GM19328 (cell line): Measurements from ENCODE around the gene LRIG2.
"Not testable (repeated sequence)": the region's sequence is repeated elsewhere in the genome, so short reads cannot be mapped to it uniquely, and the experiment has no call there.

Experiments used
- ATAC-seq: cut with Tn5 transposase; IDR thresholded peaks from one replicate; pipeline ENCODE4 v1.9.1; 2021; ENCODE audit warnings: mild to moderate bottlenecking, moderate library complexity; ENCODE audit not compliant: unreplicated experiment

The LRIG2 gene

GRCh38 chr1:113057006-113057405, 16.0 kb upstream of the LRIG2 start:
- ATAC-seq: no peak

GRCh38 chr1:113058941-113059706, 13.9 kb upstream of the LRIG2 start:
- ATAC-seq: no peak

DNA sequence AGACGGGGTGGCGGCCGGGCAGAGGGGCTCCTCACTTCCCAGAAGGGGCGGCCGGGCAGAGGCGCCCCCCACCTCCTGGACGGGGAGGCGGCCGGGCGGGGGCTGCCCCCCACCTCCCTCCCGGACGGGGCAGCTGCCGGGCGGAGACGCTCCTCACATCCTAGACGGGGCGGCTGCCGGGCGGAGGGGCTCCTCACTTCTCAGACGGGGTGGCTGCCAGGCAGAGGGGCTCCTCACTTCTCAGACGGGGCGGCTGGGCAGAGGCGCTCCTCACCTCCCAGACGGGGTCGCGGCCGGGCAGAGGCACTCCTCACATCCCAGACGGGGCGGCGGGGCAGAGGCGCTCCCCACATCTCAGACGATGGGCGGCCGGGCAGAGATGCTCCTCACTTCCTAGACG, 9.5 kb upstream of the LRIG2 start:
- not testable (repeated sequence) for ATAC-seq

DNA sequence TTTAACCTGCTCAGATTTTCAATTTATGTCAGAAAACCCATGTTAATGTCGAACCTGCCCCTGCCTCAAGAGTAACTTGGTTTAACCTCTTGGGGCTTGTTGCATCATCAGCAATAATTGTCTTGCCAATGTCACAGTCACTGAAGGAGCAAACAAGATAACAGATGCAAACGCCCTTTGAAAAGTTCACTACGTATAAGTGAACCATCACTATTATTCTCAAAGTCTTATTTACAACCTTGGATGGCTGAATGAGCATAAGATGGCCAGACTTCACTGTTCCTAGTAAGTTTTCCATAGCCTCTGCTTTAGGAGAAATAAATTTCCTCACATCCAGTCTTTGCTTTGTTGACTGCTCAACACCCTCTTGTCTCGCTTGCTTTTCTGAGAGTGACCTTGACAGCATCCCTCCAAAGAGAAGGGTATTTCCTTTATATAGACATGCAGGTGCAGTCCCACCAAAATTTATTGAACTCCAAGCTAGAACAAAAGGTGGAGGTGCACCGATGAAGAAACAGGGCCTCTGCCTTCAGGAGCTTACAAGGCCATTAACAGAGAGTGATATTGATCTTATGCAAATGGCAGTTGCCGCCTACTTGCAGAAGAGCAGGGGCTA, 749 bp upstream of the LRIG2 start:
- ATAC-seq: no peak

GRCh38 chr1:113073479-113073950, 517 bp downstream of the LRIG2 start:
- ATAC-seq: peak; percentile 14

DNA sequence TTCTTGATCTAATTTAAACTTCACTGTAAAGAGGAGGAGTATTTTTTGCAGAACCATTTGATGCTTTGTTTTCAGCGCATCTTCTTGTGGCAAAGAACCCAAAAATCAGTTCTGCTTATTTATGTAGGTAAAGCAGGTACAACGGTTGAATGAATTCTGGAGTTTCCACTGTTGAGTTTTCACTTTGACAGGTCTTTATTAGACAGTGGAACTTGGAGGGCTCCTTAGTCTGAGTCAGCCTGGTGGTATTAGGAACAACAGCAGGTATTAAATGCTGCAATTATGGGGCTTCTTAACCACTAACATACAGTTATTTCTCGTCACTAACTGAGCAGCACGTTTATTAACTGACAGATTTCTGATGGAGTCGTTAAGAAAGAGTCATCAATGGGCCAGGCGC, 1.2 kb downstream of the LRIG2 start:
- ATAC-seq: no peak

DNA sequence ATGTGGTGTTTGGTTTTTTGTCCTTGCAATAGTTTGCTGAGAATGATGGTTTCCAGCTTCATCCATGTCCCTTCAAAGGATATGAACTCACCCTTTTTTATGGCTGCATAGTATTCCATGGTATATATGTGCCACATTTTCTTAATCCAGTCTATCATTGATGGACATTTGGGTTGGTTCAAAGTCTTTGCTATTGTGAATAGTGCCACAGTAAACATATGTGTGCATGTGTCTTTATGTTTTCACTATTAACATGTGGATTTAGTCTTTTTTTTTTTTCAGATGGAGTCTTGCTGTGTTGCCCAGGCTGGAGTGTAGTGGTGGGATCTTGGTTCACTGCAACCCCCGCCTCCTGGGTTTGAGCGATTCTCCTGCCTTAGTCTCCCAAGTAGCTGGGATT, 5.0 kb downstream of the LRIG2 start:
- ATAC-seq: not testable (repeated sequence)

- ATAC-seq: no peak
Observed at GRCh38 chr1:113086541-113086940, 13.5 kb downstream of the LRIG2 start.

- ATAC-seq: no peak
Observed at GRCh38 chr1:113088972-113089371, 16.0 kb downstream of the LRIG2 start.

DNA sequence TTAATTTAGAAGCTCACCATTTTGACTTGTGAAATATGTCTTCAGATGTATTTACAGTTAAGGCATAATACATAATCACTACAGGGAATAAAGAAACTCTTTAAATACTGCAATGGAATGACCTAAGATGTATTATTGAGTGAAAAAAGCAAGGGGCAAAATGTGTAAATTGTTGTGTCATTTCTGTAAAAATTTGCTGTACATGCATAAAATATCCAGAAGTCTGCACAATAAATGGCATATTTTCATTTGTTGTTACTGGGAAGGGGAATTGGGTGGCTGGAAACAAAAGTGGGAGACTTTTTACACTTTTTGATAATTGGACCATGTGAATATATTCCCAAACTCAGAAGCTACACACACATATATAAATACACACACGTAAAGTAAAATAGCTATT, 17.1 kb downstream of the LRIG2 start:
- no peak for ATAC-seq

- no peak for ATAC-seq
Observed at GRCh38 chr1:113091988-113092594, 19.1 kb downstream of the LRIG2 start.

DNA sequence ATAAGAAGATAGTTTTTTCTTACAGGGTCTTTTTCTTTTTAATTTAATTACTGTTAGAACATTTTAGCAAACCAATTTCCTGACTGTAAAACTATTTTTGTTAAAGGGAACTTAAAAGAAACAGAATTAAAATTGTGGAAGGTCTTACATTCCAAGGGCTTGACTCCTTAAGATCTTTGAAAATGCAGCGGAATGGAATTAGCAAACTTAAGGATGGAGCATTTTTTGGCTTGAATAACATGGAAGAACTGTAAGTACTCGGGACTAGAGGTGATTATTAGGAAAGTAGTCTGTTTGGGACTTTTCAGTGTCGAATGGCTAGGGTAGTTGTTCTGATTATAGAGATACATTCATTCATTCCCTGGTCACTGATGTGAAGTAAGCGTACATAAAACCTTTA, 21.5 kb downstream of the LRIG2 start:
- ATAC-seq: no peak

DNA sequence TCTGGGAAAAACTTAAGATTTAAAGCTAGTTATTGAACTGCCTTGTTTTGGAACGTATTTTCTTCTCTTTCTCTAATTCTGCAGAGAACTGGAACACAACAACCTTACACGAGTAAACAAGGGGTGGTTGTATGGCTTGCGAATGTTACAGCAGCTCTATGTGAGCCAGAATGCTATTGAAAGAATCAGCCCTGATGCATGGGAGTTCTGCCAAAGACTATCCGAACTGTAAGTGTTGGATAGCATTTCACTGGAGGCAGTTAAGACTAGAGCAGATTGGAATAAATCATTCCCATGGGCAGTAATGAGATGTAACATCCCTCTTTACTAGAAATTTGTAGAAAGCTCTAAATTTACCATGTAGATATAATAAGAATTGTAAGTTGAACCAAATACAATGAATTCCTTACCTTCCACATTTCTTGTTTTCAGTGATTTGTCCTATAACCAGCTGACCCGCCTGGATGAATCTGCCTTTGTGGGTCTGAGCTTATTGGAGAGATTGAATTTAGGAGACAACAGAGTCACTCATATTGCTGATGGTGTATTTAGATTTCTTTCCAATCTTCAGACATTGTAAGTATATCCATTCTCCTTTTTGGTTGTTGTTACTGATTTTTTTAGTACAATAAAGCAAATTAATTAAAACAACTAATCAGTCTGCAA, 22.9 kb downstream of the LRIG2 start:
- no peak for ATAC-seq

DNA sequence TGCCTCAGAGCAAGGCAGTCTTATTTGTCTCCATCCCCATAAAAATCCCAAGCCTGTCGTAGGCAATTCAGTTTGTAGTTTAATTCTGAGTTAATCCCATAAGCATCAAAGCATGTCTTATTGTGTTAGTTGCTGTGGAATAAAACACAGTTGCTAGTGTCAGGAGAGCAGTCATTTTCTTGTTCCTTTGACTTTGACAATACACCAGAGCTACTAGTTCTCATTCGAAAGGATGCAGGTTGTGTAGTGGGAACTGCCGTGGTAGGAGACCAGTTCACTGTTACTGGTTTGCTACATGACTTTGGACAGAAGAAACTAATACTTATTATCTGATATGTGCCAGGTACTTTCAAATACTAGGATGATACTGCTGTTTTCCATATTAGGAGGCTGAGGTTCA, 23.5 kb downstream of the LRIG2 start:
- no peak for ATAC-seq

DNA sequence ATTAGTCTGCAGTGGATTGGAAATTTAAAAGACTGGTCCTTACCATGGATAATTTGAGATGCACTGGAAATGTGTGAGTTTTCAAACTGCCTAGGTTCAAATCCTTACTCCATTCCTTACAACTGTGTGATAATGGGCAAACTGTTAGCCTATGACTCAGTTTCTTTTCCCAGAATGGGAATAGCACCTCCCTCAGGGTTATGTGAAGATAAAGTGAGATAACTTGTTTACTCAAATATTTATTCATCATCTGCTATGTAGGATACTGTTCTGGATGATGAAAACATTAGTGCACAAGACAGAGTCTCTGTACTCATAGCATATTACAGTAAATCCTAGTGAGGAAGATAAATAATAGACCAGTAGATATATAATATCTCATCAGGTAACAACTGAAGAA, 28.6 kb downstream of the LRIG2 start:
- no peak for ATAC-seq

- no peak for ATAC-seq
Observed at GRCh38 chr1:113103048-113103447, 30.1 kb downstream of the LRIG2 start.

DNA sequence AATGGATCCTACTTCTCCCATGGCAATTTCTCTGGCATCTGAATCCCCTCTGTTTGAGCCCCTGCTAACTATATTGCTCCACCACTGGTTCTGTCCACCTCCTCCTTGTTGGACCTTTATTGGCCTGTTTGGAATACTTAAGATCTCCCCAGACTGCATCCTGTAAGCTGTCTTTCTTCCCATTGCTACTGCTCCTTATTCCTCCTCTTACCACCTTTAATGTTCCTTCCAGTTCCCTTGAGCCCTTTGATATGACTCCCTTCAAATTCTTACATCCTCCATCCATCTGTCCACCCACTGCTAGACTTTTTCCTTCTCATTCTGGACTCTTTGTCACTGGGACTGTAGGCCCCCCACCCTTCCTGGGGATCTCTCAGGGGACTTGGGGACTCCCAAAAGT, 31.0 kb downstream of the LRIG2 start:
- ATAC-seq: no peak

DNA sequence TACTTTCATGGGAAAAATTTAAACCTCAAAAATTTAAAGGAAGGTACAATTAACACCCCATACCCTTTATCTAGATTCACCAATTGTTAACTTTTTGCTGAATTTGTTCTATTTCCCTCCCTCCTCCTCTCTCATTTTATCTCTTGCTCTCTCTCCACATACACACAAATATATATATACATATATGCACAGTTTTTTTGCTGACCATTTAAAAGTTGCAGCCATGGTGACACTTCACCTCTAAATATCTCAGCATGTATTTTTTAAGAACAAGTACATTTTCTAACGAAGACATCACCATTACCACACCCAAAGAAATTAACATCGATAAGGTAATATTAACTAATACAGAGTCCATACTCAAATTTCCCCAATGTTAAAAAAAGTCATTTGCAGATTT, 33.9 kb downstream of the LRIG2 start:
- no peak for ATAC-seq

DNA sequence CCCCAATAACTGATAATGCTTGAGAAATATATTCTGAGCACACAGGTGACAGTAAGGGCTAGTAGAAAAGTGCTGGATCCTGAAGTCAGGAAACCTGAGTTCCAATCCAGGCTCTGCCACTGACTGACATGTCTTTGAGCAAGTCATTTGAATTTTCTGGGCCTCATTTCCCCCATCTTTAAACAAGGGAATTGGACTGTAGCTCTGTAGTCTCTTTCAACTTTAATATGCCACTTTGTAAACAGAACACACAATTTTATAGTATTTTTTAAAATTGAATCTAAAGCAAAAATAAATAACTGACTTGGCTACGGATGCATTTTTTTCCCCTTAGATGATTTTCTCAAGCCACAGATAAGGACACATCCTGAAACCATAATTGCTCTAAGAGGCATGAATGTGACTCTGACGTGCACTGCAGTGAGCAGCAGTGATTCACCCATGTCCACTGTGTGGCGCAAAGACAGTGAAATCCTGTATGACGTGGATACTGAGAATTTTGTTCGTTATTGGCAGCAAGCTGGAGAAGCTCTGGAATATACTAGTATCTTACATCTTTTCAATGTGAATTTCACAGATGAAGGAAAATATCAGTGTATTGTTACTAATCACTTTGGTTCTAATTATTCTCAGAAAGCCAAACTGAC, 37.0 kb downstream of the LRIG2 start:
- no peak for ATAC-seq

- ATAC-seq: no peak
Observed at GRCh38 chr1:113118266-113118665, 45.3 kb downstream of the LRIG2 start.

DNA sequence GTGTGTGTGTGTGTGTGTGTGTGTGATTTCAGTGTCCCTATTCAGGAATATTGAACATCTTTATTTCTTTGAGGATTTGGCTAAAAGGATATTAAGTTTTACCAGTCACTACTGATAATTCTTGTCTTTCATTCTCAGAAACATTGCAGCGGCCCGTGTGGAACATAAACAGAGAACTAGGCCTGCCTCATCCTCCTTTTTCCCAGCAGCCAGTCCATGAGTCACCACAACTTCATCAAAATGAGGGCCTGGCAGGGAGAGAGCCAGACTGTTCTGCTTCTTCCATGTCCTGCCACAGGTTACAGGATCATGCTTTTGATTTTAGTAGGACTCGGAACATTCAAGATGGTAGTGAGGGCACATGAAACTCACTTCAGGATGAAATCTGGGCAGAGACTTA, 50.7 kb downstream of the LRIG2 start:
- ATAC-seq: no peak
